Sigmoid colon (tissue), 4 donors: ENCODE results near the gene CAPN8.

Source experiments
- EP300 ChIP-seq, 4 donors: sonication (generic); formaldehyde crosslinking; IDR thresholded peaks; one replicate each; pipeline ENCODE4 v1.6.1; 2017; ENCODE audit warnings: antibody characterized with exemption in 4 of 4
- POLR2A ChIP-seq, 2 donors: fragments of 450-650 bp; IDR thresholded peaks; one replicate each; pipeline ENCODE4 v1.6.1; 2016; ENCODE audit warnings: antibody characterized with exemption in 2 of 2, mild to moderate bottlenecking in 2 of 2, moderate library complexity in 2 of 2
- POLR2AphosphoS5 ChIP-seq, 4 donors: sonication (generic); formaldehyde crosslinking; IDR thresholded peaks; one replicate each; pipeline ENCODE4 v1.6.1; 2017; ENCODE audit warnings: antibody characterized with exemption in 4 of 4
- TF ChIP-seq, protein P1 (sequence below), 4 experiments: fragments of 450-650 bp in 3 of 4; fragments of 200-600 bp in 1 of 4; IDR thresholded peaks; one replicate each; pipeline ENCODE4 v1.5.1; 2016 to 2019; ENCODE audit warnings: antibody characterized with exemption in 4 of 4, mild to moderate bottlenecking in 3 of 4, moderate library complexity in 2 of 4

DNA sequence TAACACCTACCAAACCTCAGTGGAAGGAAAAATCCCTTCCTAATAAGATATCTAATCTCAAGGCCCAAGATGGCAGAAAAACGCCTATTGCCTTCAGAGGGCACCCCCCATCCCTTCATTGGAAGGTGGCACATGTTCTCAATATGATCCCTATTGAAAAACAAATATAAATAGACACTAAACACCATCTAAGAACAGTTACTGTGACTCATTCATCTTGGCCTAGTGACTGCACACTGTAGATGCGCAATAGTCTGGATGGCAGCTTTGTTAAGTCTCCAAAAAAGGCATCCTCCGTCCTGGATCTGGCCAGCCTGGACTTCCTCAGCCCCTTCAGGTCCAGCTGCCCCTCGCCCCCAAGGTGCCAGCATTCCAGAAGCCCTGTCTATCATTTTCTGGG is 121.9 kb downstream of the CAPN8 start:
- no peak for TF ChIP-seq POLR2A (IDR thresholded peaks at IDR 0.05)
- TF ChIP-seq, protein P1, sequence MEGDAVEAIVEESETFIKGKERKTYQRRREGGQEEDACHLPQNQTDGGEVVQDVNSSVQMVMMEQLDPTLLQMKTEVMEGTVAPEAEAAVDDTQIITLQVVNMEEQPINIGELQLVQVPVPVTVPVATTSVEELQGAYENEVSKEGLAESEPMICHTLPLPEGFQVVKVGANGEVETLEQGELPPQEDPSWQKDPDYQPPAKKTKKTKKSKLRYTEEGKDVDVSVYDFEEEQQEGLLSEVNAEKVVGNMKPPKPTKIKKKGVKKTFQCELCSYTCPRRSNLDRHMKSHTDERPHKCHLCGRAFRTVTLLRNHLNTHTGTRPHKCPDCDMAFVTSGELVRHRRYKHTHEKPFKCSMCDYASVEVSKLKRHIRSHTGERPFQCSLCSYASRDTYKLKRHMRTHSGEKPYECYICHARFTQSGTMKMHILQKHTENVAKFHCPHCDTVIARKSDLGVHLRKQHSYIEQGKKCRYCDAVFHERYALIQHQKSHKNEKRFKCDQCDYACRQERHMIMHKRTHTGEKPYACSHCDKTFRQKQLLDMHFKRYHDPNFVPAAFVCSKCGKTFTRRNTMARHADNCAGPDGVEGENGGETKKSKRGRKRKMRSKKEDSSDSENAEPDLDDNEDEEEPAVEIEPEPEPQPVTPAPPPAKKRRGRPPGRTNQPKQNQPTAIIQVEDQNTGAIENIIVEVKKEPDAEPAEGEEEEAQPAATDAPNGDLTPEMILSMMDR (IDR thresholded peaks at IDR 0.05) = no peak
- no peak for TF ChIP-seq EP300 (IDR thresholded peaks at IDR 0.05)
- TF ChIP-seq POLR2AphosphoS5 (IDR thresholded peaks at IDR 0.05) = no peak
